Pulmonary artery endothelial cell (primary cell): ENCODE measurements around the gene STRN4. TPM values are rescaled to one million over a fixed set of nuclear protein-coding genes. Genes with fewer than 3 reads are reported as not detected.

ENCODE experiments used
- DNase-seq: peaks from one replicate; pipeline ENCODE4 v3.0.0-alpha.2; 2011; ENCODE audit warnings: low read depth, low spot score
- total RNA-seq: library from RNA; depleted of rRNA; stranded (reverse); fragments of >200 nt; gene quantifications from 2 replicates; pipeline ENCODE4 v1.2.3, GENCODE V29; 2014

STRN4 gene
- total RNA-seq, 1 donor from 2014 or later: 86.7 TPM

DNA sequence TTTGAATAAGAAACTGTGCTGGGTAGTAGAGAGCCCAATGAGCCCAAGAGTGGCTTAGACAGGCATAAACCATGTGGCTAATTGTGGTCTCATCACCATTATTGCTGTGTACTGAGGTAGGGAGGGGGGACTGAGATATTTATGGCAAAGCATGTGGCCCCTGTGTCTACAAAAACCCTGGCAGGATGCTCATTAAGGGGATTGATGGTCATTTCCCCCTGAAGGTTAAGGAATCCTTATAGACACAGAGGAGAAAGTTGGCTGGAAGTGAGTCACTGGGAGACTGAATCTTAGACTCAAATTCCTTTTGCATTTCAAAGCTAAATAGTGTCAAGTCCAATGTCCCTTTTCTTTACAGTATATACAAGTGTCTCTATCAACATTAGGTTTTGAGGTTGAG lies 75.4 kb downstream of the STRN4 start:
- DNase-seq: no peak

Other genes starting within 250 kb of the STRN4 start
- 175 and 224 TPM in 2 replicates for gene CALM3, start 145.1 kb downstream of the STRN4 start, total RNA-seq
- 7.9 and 8.5 TPM in 2 replicates for gene PTGIR, start 121.4 kb downstream of the STRN4 start, total RNA-seq
- not detected in 2 replicates for gene GNG8, start 110.2 kb downstream of the STRN4 start, total RNA-seq
- 0.66 and 1.3 TPM in 2 replicates for gene DACT3, start 85.3 kb downstream of the STRN4 start, total RNA-seq
- gene PRKD2, start 29.3 kb downstream of the STRN4 start, total RNA-seq: 39.4 and 49.7 TPM in 2 replicates
- 15.4 and 21.3 TPM in 2 replicates for gene FKRP, start 393 bp downstream of the STRN4 start, total RNA-seq
- gene SLC1A5, start 42.1 kb upstream of the STRN4 start, total RNA-seq: 54.9 and 105 TPM in 2 replicates
- gene AP2S1, start 104.4 kb upstream of the STRN4 start, total RNA-seq: 149 and 203 TPM in 2 replicates
- gene ARHGAP35, start 114.5 kb upstream of the STRN4 start, total RNA-seq: 21.4 and 30.5 TPM in 2 replicates